NK-92 (cell line): ENCODE measurements around the gene LPAR5.
"Not testable (repeated sequence)": the region's sequence is repeated elsewhere in the genome, so short reads cannot be mapped to it uniquely, and the experiment has no call there.

Source experiments
- DNase-seq: peaks from one replicate; lab custom pipeline; 2025; ENCODE audit not compliant: unreplicated experiment; lab: John Stamatoyannopoulos, UW

LPAR5 gene

GRCh38 chr12:6607751-6608591 lies 27.8 kb downstream of the LPAR5 start:
- no peak for DNase-seq

- no peak for DNase-seq
These were observed 29.2 kb downstream of the LPAR5 start for GRCh38 chr12:6606331-6607131.

- DNase-seq = no peak
These were observed 30.1 kb downstream of the LPAR5 start for GRCh38 chr12:6605421-6606330.

- no peak for DNase-seq
These were observed 31.3 kb downstream of the LPAR5 start for GRCh38 chr12:6604259-6605029.

GRCh38 chr12:6603095-6603567 lies 32.6 kb downstream of the LPAR5 start:
- no peak for DNase-seq

- DNase-seq = no peak
These were observed 33.2 kb downstream of the LPAR5 start for GRCh38 chr12:6602526-6602925.

- DNase-seq = not testable (repeated sequence)
These were observed 40.1 kb downstream of the LPAR5 start for GRCh38 chr12:6595673-6596072.

- DNase-seq = no peak
These were observed 43.7 kb downstream of the LPAR5 start for GRCh38 chr12:6592087-6592486.

GRCh38 chr12:6586569-6586968 lies 49.2 kb downstream of the LPAR5 start:
- DNase-seq = not testable (repeated sequence)

- no peak for DNase-seq
These were observed 51.5 kb downstream of the LPAR5 start for GRCh38 chr12:6584293-6584692.

- no peak for DNase-seq
These were observed 52.8 kb downstream of the LPAR5 start for GRCh38 chr12:6582959-6583358.

GRCh38 chr12:6582196-6582595 lies 53.6 kb downstream of the LPAR5 start:
- DNase-seq = no peak

GRCh38 chr12:6575648-6576047 lies 60.1 kb downstream of the LPAR5 start:
- no peak for DNase-seq

GRCh38 chr12:6574576-6575295 lies 61.0 kb downstream of the LPAR5 start:
- no peak for DNase-seq

GRCh38 chr12:6573001-6573400 lies 62.8 kb downstream of the LPAR5 start:
- DNase-seq = no peak

- no peak for DNase-seq
These were observed 65.4 kb downstream of the LPAR5 start for GRCh38 chr12:6570264-6570887.

- no peak for DNase-seq
These were observed 66.0 kb downstream of the LPAR5 start for GRCh38 chr12:6569786-6570185.

- no peak for DNase-seq
These were observed 66.4 kb downstream of the LPAR5 start for GRCh38 chr12:6569312-6569711.
